Endothelial cell (in vitro differentiated cells): ENCODE data around the gene EYA2. TPM values are rescaled to one million over a fixed set of nuclear protein-coding genes. Genes with fewer than 3 reads are reported as not detected.

Experiments used
- DNase-seq: peaks from one replicate; pipeline ENCODE4 v3.0.0; 2021; ENCODE audit warnings: low spot score
- H3K27ac Mint-ChIP-seq: one replicate; pipeline ENCODE4 v1.8.0; 2021; ENCODE audit warnings: mixed read lengths, inconsistent platforms; ENCODE audit not compliant: unreplicated experiment
- H3K27me3 Mint-ChIP-seq: one replicate; pipeline ENCODE4 v1.8.0; 2021; ENCODE audit warnings: mild to moderate bottlenecking, moderate library complexity, mixed read lengths, inconsistent platforms; ENCODE audit not compliant: unreplicated experiment
- H3K36me3 Mint-ChIP-seq: one replicate; pipeline ENCODE4 v1.8.0; 2021; ENCODE audit warnings: mild to moderate bottlenecking, low read depth, mixed read lengths, inconsistent platforms; ENCODE audit not compliant: unreplicated experiment
- H3K4me1 Mint-ChIP-seq: one replicate; pipeline ENCODE4 v1.8.0; 2021; ENCODE audit warnings: mild to moderate bottlenecking, mixed read lengths, inconsistent platforms; ENCODE audit not compliant: unreplicated experiment
- H3K4me3 Mint-ChIP-seq: one replicate; pipeline ENCODE4 v1.8.0; 2021; ENCODE audit warnings: mild to moderate bottlenecking, mixed read lengths, inconsistent platforms; ENCODE audit not compliant: unreplicated experiment
- H3K9me3 Mint-ChIP-seq: one replicate; pipeline ENCODE4 v1.8.0; 2021; ENCODE audit warnings: mixed read lengths, inconsistent platforms; ENCODE audit not compliant: unreplicated experiment
- CTCF ChIP-seq: fragments of 200-600 bp; sonication (generic); IDR thresholded peaks from one replicate; pipeline ENCODE4 v1.5.0; 2021; ENCODE audit warnings: antibody characterized with exemption; ENCODE audit not compliant: unreplicated experiment
- total RNA-seq: library from RNA; stranded (reverse); fragmentation: NEBNext Ultra II Directional; extraction: Animal tissue kit (Norgen Biotek cat#: 25700); gene quantifications from one replicate; pipeline ENCODE4 v1.2.1, GENCODE V29; 2021; ENCODE audit not compliant: unreplicated experiment

Gene EYA2
- total RNA-seq, 1 donor from 2014 or later: not detected

- no peak overlapping the region for H3K4me3 Mint-ChIP-seq
- H3K4me1 Mint-ChIP-seq: no peaks in the 10 kb centered on the region
- no peak for TF ChIP-seq CTCF
- no peak overlapping the region for H3K27ac Mint-ChIP-seq
- H3K27me3 Mint-ChIP-seq: peaks cover 2% of the 10 kb centered on the region
- no peaks in the 10 kb centered on the region for H3K9me3 Mint-ChIP-seq
- DNase-seq: no peak
- H3K36me3 Mint-ChIP-seq: no peaks in the 10 kb centered on the region
These were observed 203.3 kb downstream of the EYA2 start for GRCh38 chr20:47097691-47098622.

GRCh38 chr20:47099093-47099492 is 204.4 kb downstream of the EYA2 start:
- no peaks in the 10 kb centered on the region for H3K36me3 Mint-ChIP-seq
- peaks cover 2% of the 10 kb centered on the region for H3K27me3 Mint-ChIP-seq
- no peak overlapping the region for H3K27ac Mint-ChIP-seq
- no peaks in the 10 kb centered on the region for H3K4me1 Mint-ChIP-seq
- H3K9me3 Mint-ChIP-seq: no peaks in the 10 kb centered on the region
- no peak overlapping the region for H3K4me3 Mint-ChIP-seq
- DNase-seq: no peak
- TF ChIP-seq CTCF: no peak

GRCh38 chr20:47099825-47100441 is 205.3 kb downstream of the EYA2 start:
- H3K27me3 Mint-ChIP-seq: peaks cover 2% of the 10 kb centered on the region
- no peak for TF ChIP-seq CTCF
- DNase-seq: no peak
- no peak overlapping the region for H3K4me3 Mint-ChIP-seq
- no peak overlapping the region for H3K27ac Mint-ChIP-seq
- no peaks in the 10 kb centered on the region for H3K36me3 Mint-ChIP-seq
- H3K4me1 Mint-ChIP-seq: no peaks in the 10 kb centered on the region
- H3K9me3 Mint-ChIP-seq: no peaks in the 10 kb centered on the region

GRCh38 chr20:47102629-47103028 is 208.0 kb downstream of the EYA2 start:
- no peaks in the 10 kb centered on the region for H3K9me3 Mint-ChIP-seq
- H3K27me3 Mint-ChIP-seq: peaks cover 2% of the 10 kb centered on the region
- TF ChIP-seq CTCF: no peak
- no peak for DNase-seq
- H3K36me3 Mint-ChIP-seq: no peaks in the 10 kb centered on the region
- no peaks in the 10 kb centered on the region for H3K4me1 Mint-ChIP-seq
- no peak overlapping the region for H3K27ac Mint-ChIP-seq
- H3K4me3 Mint-ChIP-seq: no peak overlapping the region

- no peaks in the 10 kb centered on the region for H3K4me1 Mint-ChIP-seq
- peaks cover 4% of the 10 kb centered on the region for H3K36me3 Mint-ChIP-seq
- no peak for TF ChIP-seq CTCF
- no peaks in the 10 kb centered on the region for H3K9me3 Mint-ChIP-seq
- no peak for DNase-seq
- H3K4me3 Mint-ChIP-seq: no peak overlapping the region
- H3K27me3 Mint-ChIP-seq: peaks cover 4% of the 10 kb centered on the region
- H3K27ac Mint-ChIP-seq: peak overlapping the region; percentile 57
These were observed 212.1 kb downstream of the EYA2 start for GRCh38 chr20:47106786-47107185.
